Adrenal gland (tissue), 12 donors: ENCODE results near the gene YJEFN3. TPM values are rescaled to one million over a fixed set of nuclear protein-coding genes. Genes with fewer than 3 reads are reported as not detected.

Experiments
- DNase-seq, 7 donors: peaks; one replicate each; pipeline ENCODE4 v3.0.0-alpha.2; 2019 to 2020
- H3K27ac ChIP-seq, 5 donors: fragments of 200-600 bp; sonication (generic) in 4 of 5; 1 replicate in 3 of 5; 2 replicates in 2 of 5; pipeline versions ENCODE4 v1.5.1 to v1.8.0; 2016 to 2020; ENCODE audit warnings: mild to moderate bottlenecking in 1 of 5
- H3K27me3 ChIP-seq: fragments of 200-600 bp; 2 replicates; pipeline ENCODE4 v1.8.0; 2021
- H3K36me3 ChIP-seq, 2 donors: fragments of 200-600 bp; replicated peaks in 1 of 2; 1 replicate in 1 of 2; 2 replicates in 1 of 2; pipeline versions ENCODE4 v1.5.1 to v1.8.0; 2018 to 2022
- H3K4me1 ChIP-seq, 2 donors: fragments of 200-600 bp; replicated peaks in 1 of 2; 1 replicate in 1 of 2; 2 replicates in 1 of 2; pipeline versions ENCODE4 v1.5.1 to v1.8.0; 2018 to 2021
- H3K4me3 ChIP-seq, 4 donors: fragments of 200-600 bp; sonication (generic) in 3 of 4; one replicate each; pipeline ENCODE4 v1.5.1; 2016 to 2018
- H3K9me3 ChIP-seq, 3 donors: fragments of 200-600 bp; sonication (generic) in 1 of 3; replicated peaks in 1 of 3; 1 replicate in 2 of 3; 2 replicates in 1 of 3; pipeline versions ENCODE4 v1.5.1 to v1.8.0; 2016 to 2021
- CTCF ChIP-seq, 6 experiments: fragments of 450-650 bp in 4 of 6; fragments of 200-600 bp in 2 of 6; sonication (generic) in 1 of 6; IDR thresholded peaks; 1 replicate in 5 of 6; 2 replicates in 1 of 6; pipeline versions ENCODE4 v1.5.1 to v1.8.0; 2016 to 2021; ENCODE audit warnings: antibody characterized with exemption in 6 of 6, mild to moderate bottlenecking in 2 of 6, moderate library complexity in 1 of 6
- POLR2A ChIP-seq, 2 donors: fragments of 450-650 bp; IDR thresholded peaks; one replicate each; pipeline ENCODE4 v1.6.1; 2017; ENCODE audit warnings: antibody characterized with exemption in 2 of 2, mild to moderate bottlenecking in 2 of 2, moderate library complexity in 1 of 2
- WGBS, 4 donors: extraction: QIAGEN DNeasy Blood & Tissue Kit in 2 of 4; methylation state at CpG; one replicate each; pipeline versions ENCODE4 v1.1.5 to v1.1.7; 2013 to 2017; 5-methylcytosine and 5-hydroxymethylcytosine counted together
- intact Hi-C, 2 donors: fragments of 100-400 bp; cut with DNase I; formaldehyde crosslinking; loops; one replicate each; pipeline versions ENCODE4 v1.14.1 to v1.15.0; 2022 to 2023
- polyA plus RNA-seq, 3 donors: library from polyadenylated mRNA; stranded (reverse); fragments of 200-250 nt in 2 of 3; fragments of 350-450 nt in 1 of 3; fragmentation: Illumina TruSeq in 1 of 3; extraction: RNeasy Lipid Tissue Mini Kit (QIAGEN cat#74804) in 1 of 3; gene quantifications; one replicate each; pipeline ENCODE4 v1.2.3, GENCODE V29; 2013 to 2014
- total RNA-seq, 9 donors: library from RNA; depleted of rRNA in 4 of 9; stranded (reverse); fragments of >200 nt in 4 of 9; fragments of 120-200 nt in 1 of 9; fragmentation: NEBNext Ultra II Directional in 1 of 9; extraction: Animal tissue kit (Norgen Biotek cat#: 25700) in 1 of 9; gene quantifications; one replicate each; pipeline versions ENCODE4 v1.1.0 to v1.2.4, GENCODE V29; 2013 to 2023
- donor health status: healthy with polysubstance abuse.
- donor health status: Bipolar disorder and iron deficiency.
- donor health status: DM: yes; HTN: yes; CAD: no.
- donor health status: DM: no; HTN: no; CAD: no.
- donor health status: DM: no; HTN: no; CAD: no.
- donor health status: DM: yes; HTN: yes; CAD: no.

YJEFN3 gene
- total and polyA plus RNA-seq, 12 donors = 0.36 to 30.2 (median 1.3) TPM

GRCh38 chr19:19506592-19506991 is 22.1 kb upstream of the YJEFN3 start:
- peaks cover 0 to 42% of the 10 kb centered on the region in 2 donors for H3K36me3 ChIP-seq
- no peak overlapping the region for H3K4me3 ChIP-seq
- no peak for DNase-seq
- H3K4me1 ChIP-seq = no peaks in the 10 kb centered on the region
- WGBS, 4 donors = 83 to 95% (median 91%) methylated on average over 12 of the region's 12 CpGs
- H3K27me3 ChIP-seq = no peaks in the 10 kb centered on the region
- intact Hi-C loops = no loop called here
- TF ChIP-seq POLR2A (IDR thresholded peaks at IDR 0.05) (no peak), CTCF (IDR thresholded peaks at IDR 0.05) (no peak)
- H3K27ac ChIP-seq = no peak overlapping the region
- no peaks in the 10 kb centered on the region for H3K9me3 ChIP-seq

- Histone ChIP-seq H3K27me3 (no peaks in the 10 kb centered on the region), H3K4me3 (no peak overlapping the region), H3K36me3 (peaks cover 0 to 34% of the 10 kb centered on the region in 2 donors), H3K4me1 (no peaks in the 10 kb centered on the region), H3K27ac (no peak overlapping the region), H3K9me3 (no peaks in the 10 kb centered on the region)
- WGBS, 4 donors = 74 to 90% (median 87%) methylated on average over 5 to 8 of the region's 8 CpGs
- intact Hi-C loops = no loop called here
- DNase-seq = no peak
- TF ChIP-seq CTCF (IDR thresholded peaks at IDR 0.05) (no peak), POLR2A (IDR thresholded peaks at IDR 0.05) (no peak)
Measured at GRCh38 chr19:19507354-19507753, 21.4 kb upstream of the YJEFN3 start.

DNA sequence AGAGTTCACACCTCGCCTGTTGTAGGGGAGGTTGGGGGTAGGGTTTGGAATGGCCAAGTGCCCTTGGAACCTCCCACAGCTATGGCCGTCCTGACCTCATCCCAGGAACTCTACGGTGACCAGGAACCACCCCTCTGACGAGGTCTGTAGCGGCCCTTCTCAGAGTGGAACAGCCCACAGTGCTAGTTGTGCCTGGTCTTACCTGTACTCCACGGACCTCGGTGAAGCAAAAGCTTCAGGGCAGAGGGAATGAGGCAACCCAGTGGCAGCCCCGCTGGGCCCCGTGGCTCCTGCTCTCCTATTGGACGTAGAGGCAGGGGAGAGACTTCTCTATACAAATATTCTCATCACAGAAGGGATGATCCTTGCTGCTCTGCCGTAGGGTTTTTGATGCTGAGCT is 20.5 kb upstream of the YJEFN3 start:
- no peak for DNase-seq
- WGBS, 4 donors = 86 to 92% (median 87%) methylated on average over 6 to 11 of the region's 11 CpGs
- no peak overlapping the region for H3K4me3 ChIP-seq
- intact Hi-C loops = no loop called here
- H3K27ac ChIP-seq = no peak overlapping the region
- H3K4me1 ChIP-seq = no peaks in the 10 kb centered on the region
- H3K9me3 ChIP-seq = no peaks in the 10 kb centered on the region
- H3K36me3 ChIP-seq = peaks cover 0 to 25% of the 10 kb centered on the region in 2 donors
- no peak for TF ChIP-seq POLR2A (IDR thresholded peaks at IDR 0.05)
- TF ChIP-seq CTCF (IDR thresholded peaks at IDR 0.05) = no peak
- H3K27me3 ChIP-seq = no peaks in the 10 kb centered on the region

DNA sequence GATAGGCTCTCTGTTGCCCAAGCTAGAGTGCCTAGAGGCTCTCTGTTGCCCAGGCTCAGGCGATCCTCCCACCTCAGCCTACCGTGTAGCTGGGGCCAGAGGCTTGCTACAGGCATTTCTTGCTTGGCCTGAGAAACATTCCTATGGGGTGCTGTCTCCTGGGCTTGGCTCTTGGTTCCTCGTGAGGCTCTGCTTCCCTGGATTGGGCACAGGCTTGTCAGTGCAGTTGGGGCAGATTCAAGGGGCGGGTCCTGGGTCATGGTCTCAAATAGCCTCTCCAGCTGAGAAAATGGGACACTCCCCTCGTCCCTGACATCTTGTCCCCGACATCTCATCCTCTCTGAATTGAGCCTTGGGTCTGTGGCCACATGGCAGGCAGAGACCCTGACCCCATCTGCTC is 18.3 kb upstream of the YJEFN3 start:
- no peaks in the 10 kb centered on the region for H3K27me3 ChIP-seq
- peak in 2 of 7 donors; percentile 59 to 61 for DNase-seq
- H3K27ac ChIP-seq = no peak overlapping the region
- no peak for TF ChIP-seq CTCF (IDR thresholded peaks at IDR 0.05)
- no peak for TF ChIP-seq POLR2A (IDR thresholded peaks at IDR 0.05)
- intact Hi-C loops = no loop called here
- H3K4me3 ChIP-seq = no peak overlapping the region
- 20 to 51% (median 27%) methylated on average over 2 to 6 of the region's 6 CpGs for WGBS, 4 donors
- H3K36me3 ChIP-seq = peaks cover 0 to 18% of the 10 kb centered on the region in 2 donors
- H3K9me3 ChIP-seq = no peaks in the 10 kb centered on the region
- H3K4me1 ChIP-seq = peaks cover 0 to 2% of the 10 kb centered on the region in 2 donors
